Measurements from ENCODE around the gene BARHL2.

- no peak for TF ChIP-seq CTCF (IDR thresholded peaks at IDR 0.05)
- no peak for TF ChIP-seq POLR2A (IDR thresholded peaks at IDR 0.05)
Measured at GRCh38 chr1:90711696-90712095, 5.4 kb downstream of the BARHL2 start.

All from heart left ventricle (tissue), 13 donors.